Keratinocyte (primary cell): ENCODE results near the gene TRIM65.

Experiments used
- CTCF ChIP-seq, 3 experiments: IDR thresholded peaks in 1 of 3; conservative IDR thresholded peaks in 1 of 3; optimal IDR thresholded peaks in 1 of 3; 2 replicates in 2 of 3; 3 replicates in 1 of 3; pipeline versions ENCODE3 to v1.5.1; 2011; ENCODE audit warnings: low read length in 3 of 3, mild to moderate bottlenecking in 3 of 3, moderate library complexity in 2 of 3, control low read depth in 1 of 3, inconsistent platforms in 1 of 3; ENCODE audit not compliant: insufficient read depth in 2 of 3; ENCODE audit errors: extremely low read depth in 1 of 3
- EZH2 ChIP-seq: IDR thresholded peaks from one replicate; pipeline ENCODE4 v1.6.1; 2012; ENCODE audit warnings: inconsistent platforms, mild to moderate bottlenecking, low read length, moderate library complexity

DNA sequence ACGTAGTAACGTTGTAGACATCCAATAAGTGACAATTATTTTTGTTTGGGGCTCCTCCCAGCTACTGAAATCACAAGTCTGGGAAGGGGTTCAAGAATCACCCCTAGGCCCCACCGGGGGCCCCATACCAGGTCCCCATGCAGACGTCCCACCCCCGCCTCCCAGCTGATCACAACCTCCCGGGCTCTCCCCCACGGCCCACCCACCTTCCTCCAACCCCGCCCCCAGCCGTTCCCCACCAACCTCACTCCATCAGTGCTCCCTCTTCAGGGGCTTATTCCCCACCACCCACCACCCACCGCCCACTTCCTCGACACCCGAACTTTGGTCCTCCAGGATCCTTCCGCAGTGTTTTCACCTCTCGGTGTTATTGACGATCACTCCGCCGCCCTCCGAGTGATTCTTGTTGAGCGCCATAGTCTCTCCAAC is 41.9 kb downstream of the TRIM65 start:
- TF ChIP-seq CTCF (optimal IDR thresholded peaks at IDR 0.05 in 1 of 3, IDR thresholded peaks at IDR 0.05 in 1 of 3, conservative IDR thresholded peaks at IDR 0.05 in 1 of 3; ENCODE audit: extremely low read depth in 1 of 3, insufficient read depth in 2 of 3, low read length in 3 of 3) = no peak
- TF ChIP-seq EZH2 = no peak
